Dermis microvascular lymphatic vessel endothelial cell (primary cell): ENCODE data around the gene SEPTIN14. TPM values are rescaled to one million over a fixed set of nuclear protein-coding genes. Genes with fewer than 3 reads are reported as not detected.
"Not testable (repeated sequence)": the region's sequence is repeated elsewhere in the genome, so short reads cannot be mapped to it uniquely, and the experiment has no call there.

Experiments used
- DNase-seq, 2 donors: peaks; one replicate each; pipeline versions ENCODE4 v3.0.0 to v3.0.0-alpha.2; 2010; ENCODE audit warnings: low read depth in 2 of 2
- total RNA-seq: library from RNA; depleted of rRNA; stranded (reverse); fragments of >200 nt; gene quantifications from 2 replicates; pipeline ENCODE4 v1.2.1, GENCODE V29; 2014

The SEPTIN14 gene
- not detected in 2 replicates for total RNA-seq

GRCh38 chr7:55862652-55863051 is at the start of gene SEPTIN14:
SEPTIN14 (minus strand) TSS chr7:55862752; CDS start chr7:55861996, 756 bp downstream.
- not testable (repeated sequence) for DNase-seq

- DNase-seq = no peak
Measured at GRCh38 chr7:55903985-55904759, 41.6 kb upstream of the SEPTIN14 start.

GRCh38 chr7:55901059-55901458 is 38.5 kb upstream of the SEPTIN14 start:
- not testable (repeated sequence) for DNase-seq

- peak in 1 of 2 donors; percentile 61 for DNase-seq
Measured at GRCh38 chr7:55898287-55898686, 35.7 kb upstream of the SEPTIN14 start.

- DNase-seq = no peak
Measured at GRCh38 chr7:55895021-55895420, 32.5 kb upstream of the SEPTIN14 start.

GRCh38 chr7:55893940-55894339 is 31.4 kb upstream of the SEPTIN14 start:
- DNase-seq = no peak

- DNase-seq = not testable (repeated sequence)
Measured at GRCh38 chr7:55888378-55888777, 25.8 kb upstream of the SEPTIN14 start.

- DNase-seq = no peak
Measured at GRCh38 chr7:55887821-55888247, 25.3 kb upstream of the SEPTIN14 start.

GRCh38 chr7:55884321-55884720 is 21.8 kb upstream of the SEPTIN14 start:
- no peak for DNase-seq

GRCh38 chr7:55878691-55879090 is 16.1 kb upstream of the SEPTIN14 start:
- no peak for DNase-seq

GRCh38 chr7:55877308-55877707 is 14.8 kb upstream of the SEPTIN14 start:
- DNase-seq = no peak

- DNase-seq = no peak
Measured at GRCh38 chr7:55873765-55874164, 11.2 kb upstream of the SEPTIN14 start.

- DNase-seq = no peak
Measured at GRCh38 chr7:55871932-55872485, 9.5 kb upstream of the SEPTIN14 start.

GRCh38 chr7:55868989-55869388 is 6.4 kb upstream of the SEPTIN14 start:
- DNase-seq = not testable (repeated sequence)

GRCh38 chr7:55845164-55845563 is 17.4 kb downstream of the SEPTIN14 start:
- DNase-seq = not testable (repeated sequence)

GRCh38 chr7:55838595-55838994 is 24.0 kb downstream of the SEPTIN14 start:
- no peak for DNase-seq

GRCh38 chr7:55827577-55827976 is 35.0 kb downstream of the SEPTIN14 start:
- DNase-seq = no peak

GRCh38 chr7:55818686-55819085 is 43.9 kb downstream of the SEPTIN14 start:
- DNase-seq = no peak

GRCh38 chr7:55797260-55797659 is 65.3 kb downstream of the SEPTIN14 start:
- DNase-seq = not testable (repeated sequence)

GRCh38 chr7:55794527-55794926 is 68.0 kb downstream of the SEPTIN14 start:
- DNase-seq = no peak

- DNase-seq = no peak
Measured at GRCh38 chr7:55792048-55792447, 70.5 kb downstream of the SEPTIN14 start.

GRCh38 chr7:55787796-55788195 is 74.8 kb downstream of the SEPTIN14 start:
- DNase-seq = no peak

GRCh38 chr7:55786901-55787300 is 75.7 kb downstream of the SEPTIN14 start:
- DNase-seq = no peak
